HEK293 (cell line): ENCODE data around the gene DMD.

Source experiments
- BCL11A ChIP-seq: fragments of 450-650 bp; formaldehyde crosslinking; IDR thresholded peaks from 2 replicates; pipeline ENCODE4 v1.5.1; 2016; ENCODE audit warnings: low read depth, missing biosample characterization, missing genetic modification characterization
- KLF9 ChIP-seq: fragments of 450-650 bp; formaldehyde crosslinking; IDR thresholded peaks from 2 replicates; pipeline ENCODE4 v1.5.1; 2016; ENCODE audit warnings: missing biosample characterization, missing genetic modification characterization, low read depth
- SP2 ChIP-seq: fragments of 450-650 bp; formaldehyde crosslinking; IDR thresholded peaks from 2 replicates; pipeline ENCODE4 v1.5.1; 2016; ENCODE audit warnings: missing biosample characterization, missing genetic modification characterization
- ZBTB21 ChIP-seq: fragments of 450-650 bp; formaldehyde crosslinking; IDR thresholded peaks from 2 replicates; pipeline ENCODE4 v1.5.1; 2017; ENCODE audit warnings: missing biosample characterization, missing genetic modification characterization
- ZNF221 ChIP-seq: fragments of 450-650 bp; formaldehyde crosslinking; IDR thresholded peaks from 2 replicates; pipeline ENCODE4 v1.5.1; 2017; ENCODE audit warnings: missing biosample characterization, missing genetic modification characterization, borderline replicate concordance
- ZNF292 ChIP-seq: fragments of 450-650 bp; formaldehyde crosslinking; IDR thresholded peaks from 2 replicates; pipeline ENCODE4 v1.5.1; 2016; ENCODE audit warnings: low read depth, missing biosample characterization, missing genetic modification characterization, borderline replicate concordance
- ZNF776 ChIP-seq: fragments of 450-650 bp; formaldehyde crosslinking; IDR thresholded peaks from 2 replicates; pipeline ENCODE4 v1.5.0; 2017; ENCODE audit warnings: missing biosample characterization, missing genetic modification characterization, borderline replicate concordance
- TF ChIP-seq, protein P1 (sequence below): fragments of 450-650 bp; IDR thresholded peaks from 2 replicates; pipeline ENCODE4 v1.5.1; 2018; ENCODE audit warnings: missing biosample characterization, missing genetic modification characterization
- TF ChIP-seq, protein P2 (sequence below): IDR thresholded peaks from 2 replicates; pipeline ENCODE4 v1.6.1; 2011; ENCODE audit warnings: mild to moderate bottlenecking, low read depth, low read length, borderline replicate concordance
- TF ChIP-seq, protein P3 (sequence below): fragments of 450-650 bp; formaldehyde crosslinking; IDR thresholded peaks from 2 replicates; pipeline ENCODE4 v1.5.1; 2016; ENCODE audit warnings: missing biosample characterization, missing genetic modification characterization
- TF ChIP-seq, protein P4 (sequence below): fragments of 450-650 bp; formaldehyde crosslinking; IDR thresholded peaks from 2 replicates; pipeline ENCODE4 v1.5.1; 2016; ENCODE audit warnings: missing biosample characterization, missing genetic modification characterization
- TF ChIP-seq, protein P5 (sequence below): fragments of 450-650 bp; formaldehyde crosslinking; IDR thresholded peaks from 2 replicates; pipeline ENCODE4 v1.5.1; 2016; ENCODE audit warnings: missing biosample characterization, missing genetic modification characterization

DNA sequence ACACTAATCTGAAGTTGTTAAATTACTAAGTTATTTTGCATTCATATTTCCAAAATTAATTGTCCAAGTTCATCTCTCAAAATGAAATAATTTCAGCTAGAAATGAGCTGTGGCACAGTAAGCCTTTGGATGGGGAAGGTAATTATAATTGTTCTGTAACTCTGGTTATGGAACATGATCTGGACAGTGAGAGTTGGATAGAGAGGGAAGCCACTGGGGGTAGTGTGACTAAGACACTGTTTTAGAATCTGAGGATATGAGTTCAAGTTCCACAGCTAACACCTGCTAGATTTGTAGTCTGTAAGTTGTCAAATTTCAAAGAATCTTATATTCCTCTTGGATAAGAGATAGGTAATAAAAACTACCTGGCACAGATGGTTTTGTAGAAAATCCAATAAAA is 49.5 kb downstream of the DMD start:
- TF ChIP-seq ZNF292 (tag by site-specific recombination) (no peak), ZBTB21 (tag by site-specific recombination) (no peak), ZNF776 (tag by site-specific recombination) (no peak), ZNF221 (tag by site-specific recombination) (no peak), KLF9 (tag by site-specific recombination) (no peak), BCL11A (tag by site-specific recombination) (no peak), SP2 (tag by site-specific recombination) (no peak)
- TF ChIP-seq, protein P1, sequence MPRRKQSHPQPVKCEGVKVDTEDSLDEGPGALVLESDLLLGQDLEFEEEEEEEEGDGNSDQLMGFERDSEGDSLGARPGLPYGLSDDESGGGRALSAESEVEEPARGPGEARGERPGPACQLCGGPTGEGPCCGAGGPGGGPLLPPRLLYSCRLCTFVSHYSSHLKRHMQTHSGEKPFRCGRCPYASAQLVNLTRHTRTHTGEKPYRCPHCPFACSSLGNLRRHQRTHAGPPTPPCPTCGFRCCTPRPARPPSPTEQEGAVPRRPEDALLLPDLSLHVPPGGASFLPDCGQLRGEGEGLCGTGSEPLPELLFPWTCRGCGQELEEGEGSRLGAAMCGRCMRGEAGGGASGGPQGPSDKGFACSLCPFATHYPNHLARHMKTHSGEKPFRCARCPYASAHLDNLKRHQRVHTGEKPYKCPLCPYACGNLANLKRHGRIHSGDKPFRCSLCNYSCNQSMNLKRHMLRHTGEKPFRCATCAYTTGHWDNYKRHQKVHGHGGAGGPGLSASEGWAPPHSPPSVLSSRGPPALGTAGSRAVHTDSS (tag by site-specific recombination): no peak
- TF ChIP-seq, protein P2, sequence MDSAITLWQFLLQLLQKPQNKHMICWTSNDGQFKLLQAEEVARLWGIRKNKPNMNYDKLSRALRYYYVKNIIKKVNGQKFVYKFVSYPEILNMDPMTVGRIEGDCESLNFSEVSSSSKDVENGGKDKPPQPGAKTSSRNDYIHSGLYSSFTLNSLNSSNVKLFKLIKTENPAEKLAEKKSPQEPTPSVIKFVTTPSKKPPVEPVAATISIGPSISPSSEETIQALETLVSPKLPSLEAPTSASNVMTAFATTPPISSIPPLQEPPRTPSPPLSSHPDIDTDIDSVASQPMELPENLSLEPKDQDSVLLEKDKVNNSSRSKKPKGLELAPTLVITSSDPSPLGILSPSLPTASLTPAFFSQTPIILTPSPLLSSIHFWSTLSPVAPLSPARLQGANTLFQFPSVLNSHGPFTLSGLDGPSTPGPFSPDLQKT: no peak
- TF ChIP-seq, protein P3, sequence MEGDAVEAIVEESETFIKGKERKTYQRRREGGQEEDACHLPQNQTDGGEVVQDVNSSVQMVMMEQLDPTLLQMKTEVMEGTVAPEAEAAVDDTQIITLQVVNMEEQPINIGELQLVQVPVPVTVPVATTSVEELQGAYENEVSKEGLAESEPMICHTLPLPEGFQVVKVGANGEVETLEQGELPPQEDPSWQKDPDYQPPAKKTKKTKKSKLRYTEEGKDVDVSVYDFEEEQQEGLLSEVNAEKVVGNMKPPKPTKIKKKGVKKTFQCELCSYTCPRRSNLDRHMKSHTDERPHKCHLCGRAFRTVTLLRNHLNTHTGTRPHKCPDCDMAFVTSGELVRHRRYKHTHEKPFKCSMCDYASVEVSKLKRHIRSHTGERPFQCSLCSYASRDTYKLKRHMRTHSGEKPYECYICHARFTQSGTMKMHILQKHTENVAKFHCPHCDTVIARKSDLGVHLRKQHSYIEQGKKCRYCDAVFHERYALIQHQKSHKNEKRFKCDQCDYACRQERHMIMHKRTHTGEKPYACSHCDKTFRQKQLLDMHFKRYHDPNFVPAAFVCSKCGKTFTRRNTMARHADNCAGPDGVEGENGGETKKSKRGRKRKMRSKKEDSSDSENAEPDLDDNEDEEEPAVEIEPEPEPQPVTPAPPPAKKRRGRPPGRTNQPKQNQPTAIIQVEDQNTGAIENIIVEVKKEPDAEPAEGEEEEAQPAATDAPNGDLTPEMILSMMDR (tag by site-specific recombination): no peak
- TF ChIP-seq, protein P4, sequence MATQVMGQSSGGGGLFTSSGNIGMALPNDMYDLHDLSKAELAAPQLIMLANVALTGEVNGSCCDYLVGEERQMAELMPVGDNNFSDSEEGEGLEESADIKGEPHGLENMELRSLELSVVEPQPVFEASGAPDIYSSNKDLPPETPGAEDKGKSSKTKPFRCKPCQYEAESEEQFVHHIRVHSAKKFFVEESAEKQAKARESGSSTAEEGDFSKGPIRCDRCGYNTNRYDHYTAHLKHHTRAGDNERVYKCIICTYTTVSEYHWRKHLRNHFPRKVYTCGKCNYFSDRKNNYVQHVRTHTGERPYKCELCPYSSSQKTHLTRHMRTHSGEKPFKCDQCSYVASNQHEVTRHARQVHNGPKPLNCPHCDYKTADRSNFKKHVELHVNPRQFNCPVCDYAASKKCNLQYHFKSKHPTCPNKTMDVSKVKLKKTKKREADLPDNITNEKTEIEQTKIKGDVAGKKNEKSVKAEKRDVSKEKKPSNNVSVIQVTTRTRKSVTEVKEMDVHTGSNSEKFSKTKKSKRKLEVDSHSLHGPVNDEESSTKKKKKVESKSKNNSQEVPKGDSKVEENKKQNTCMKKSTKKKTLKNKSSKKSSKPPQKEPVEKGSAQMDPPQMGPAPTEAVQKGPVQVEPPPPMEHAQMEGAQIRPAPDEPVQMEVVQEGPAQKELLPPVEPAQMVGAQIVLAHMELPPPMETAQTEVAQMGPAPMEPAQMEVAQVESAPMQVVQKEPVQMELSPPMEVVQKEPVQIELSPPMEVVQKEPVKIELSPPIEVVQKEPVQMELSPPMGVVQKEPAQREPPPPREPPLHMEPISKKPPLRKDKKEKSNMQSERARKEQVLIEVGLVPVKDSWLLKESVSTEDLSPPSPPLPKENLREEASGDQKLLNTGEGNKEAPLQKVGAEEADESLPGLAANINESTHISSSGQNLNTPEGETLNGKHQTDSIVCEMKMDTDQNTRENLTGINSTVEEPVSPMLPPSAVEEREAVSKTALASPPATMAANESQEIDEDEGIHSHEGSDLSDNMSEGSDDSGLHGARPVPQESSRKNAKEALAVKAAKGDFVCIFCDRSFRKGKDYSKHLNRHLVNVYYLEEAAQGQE (tag by site-specific recombination): no peak
- TF ChIP-seq, protein P5, sequence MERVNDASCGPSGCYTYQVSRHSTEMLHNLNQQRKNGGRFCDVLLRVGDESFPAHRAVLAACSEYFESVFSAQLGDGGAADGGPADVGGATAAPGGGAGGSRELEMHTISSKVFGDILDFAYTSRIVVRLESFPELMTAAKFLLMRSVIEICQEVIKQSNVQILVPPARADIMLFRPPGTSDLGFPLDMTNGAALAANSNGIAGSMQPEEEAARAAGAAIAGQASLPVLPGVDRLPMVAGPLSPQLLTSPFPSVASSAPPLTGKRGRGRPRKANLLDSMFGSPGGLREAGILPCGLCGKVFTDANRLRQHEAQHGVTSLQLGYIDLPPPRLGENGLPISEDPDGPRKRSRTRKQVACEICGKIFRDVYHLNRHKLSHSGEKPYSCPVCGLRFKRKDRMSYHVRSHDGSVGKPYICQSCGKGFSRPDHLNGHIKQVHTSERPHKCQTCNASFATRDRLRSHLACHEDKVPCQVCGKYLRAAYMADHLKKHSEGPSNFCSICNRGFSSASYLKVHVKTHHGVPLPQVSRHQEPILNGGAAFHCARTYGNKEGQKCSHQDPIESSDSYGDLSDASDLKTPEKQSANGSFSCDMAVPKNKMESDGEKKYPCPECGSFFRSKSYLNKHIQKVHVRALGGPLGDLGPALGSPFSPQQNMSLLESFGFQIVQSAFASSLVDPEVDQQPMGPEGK (tag by site-specific recombination): no peak
